WTC11 (cell line): ENCODE measurements around the gene TMEM94.

Source experiments
- CTCF ChIP-seq: fragments of 200-600 bp; IDR thresholded peaks from 2 replicates; pipeline ENCODE4 v1.8.0; 2022; ENCODE audit warnings: antibody characterized with exemption
- FOXK1 ChIP-seq: sonication (generic); formaldehyde crosslinking; IDR thresholded peaks from 2 replicates; pipeline ENCODE4 v1.8.0; 2022; ENCODE audit warnings: mild to moderate bottlenecking, moderate library complexity, missing genetic modification reagents
- NFYB ChIP-seq: sonication (generic); formaldehyde crosslinking; conservative IDR thresholded peaks from 2 replicates; pipeline ENCODE4 v1.8.0; 2022; ENCODE audit warnings: low read depth, missing genetic modification reagents
- STAT6 ChIP-seq: sonication (generic); formaldehyde crosslinking; conservative IDR thresholded peaks from 2 replicates; pipeline ENCODE4 v1.8.1; 2023; ENCODE audit warnings: mild to moderate bottlenecking, low read depth, missing genetic modification reagents, moderate library complexity

GRCh38 chr17:75459590-75460267 lies 3.3 kb downstream of the TMEM94 start:
- no peak for TF ChIP-seq CTCF
- no peak for TF ChIP-seq FOXK1 (CRISPR knock-in tag)
- no peak for TF ChIP-seq NFYB
- TF ChIP-seq STAT6 (CRISPR knock-in tag), result no peak
